ENCODE data around the gene CDH2.

DNA sequence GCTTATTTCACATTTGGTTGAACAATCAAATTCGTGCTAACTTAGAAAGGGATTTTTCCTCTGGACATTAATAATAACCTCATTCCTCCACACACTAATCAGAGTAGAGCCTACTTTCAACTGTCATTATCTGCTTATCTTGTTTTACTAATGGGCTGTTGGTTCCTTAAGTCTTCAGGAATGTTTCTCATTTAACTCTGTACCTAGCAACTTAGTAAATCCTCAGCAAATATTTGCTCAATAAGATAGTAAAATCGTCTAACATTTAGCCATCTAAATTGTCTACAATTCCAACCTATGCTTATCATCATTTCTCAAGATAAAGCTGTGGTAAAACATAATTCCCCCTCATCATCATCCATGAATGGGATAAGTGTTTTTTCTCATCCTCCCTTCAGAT lies 98.1 kb downstream of the CDH2 start:
- TF ChIP-seq, protein P1, sequence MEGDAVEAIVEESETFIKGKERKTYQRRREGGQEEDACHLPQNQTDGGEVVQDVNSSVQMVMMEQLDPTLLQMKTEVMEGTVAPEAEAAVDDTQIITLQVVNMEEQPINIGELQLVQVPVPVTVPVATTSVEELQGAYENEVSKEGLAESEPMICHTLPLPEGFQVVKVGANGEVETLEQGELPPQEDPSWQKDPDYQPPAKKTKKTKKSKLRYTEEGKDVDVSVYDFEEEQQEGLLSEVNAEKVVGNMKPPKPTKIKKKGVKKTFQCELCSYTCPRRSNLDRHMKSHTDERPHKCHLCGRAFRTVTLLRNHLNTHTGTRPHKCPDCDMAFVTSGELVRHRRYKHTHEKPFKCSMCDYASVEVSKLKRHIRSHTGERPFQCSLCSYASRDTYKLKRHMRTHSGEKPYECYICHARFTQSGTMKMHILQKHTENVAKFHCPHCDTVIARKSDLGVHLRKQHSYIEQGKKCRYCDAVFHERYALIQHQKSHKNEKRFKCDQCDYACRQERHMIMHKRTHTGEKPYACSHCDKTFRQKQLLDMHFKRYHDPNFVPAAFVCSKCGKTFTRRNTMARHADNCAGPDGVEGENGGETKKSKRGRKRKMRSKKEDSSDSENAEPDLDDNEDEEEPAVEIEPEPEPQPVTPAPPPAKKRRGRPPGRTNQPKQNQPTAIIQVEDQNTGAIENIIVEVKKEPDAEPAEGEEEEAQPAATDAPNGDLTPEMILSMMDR (IDR thresholded peaks at IDR 0.05): no peak
- TF ChIP-seq EP300 (IDR thresholded peaks at IDR 0.05): no peak

Data from ovary (tissue), 3 donors.